GM18868 (cell line): Measurements from ENCODE around the gene TMTC1.

Experiments
- ATAC-seq: cut with Tn5 transposase; IDR thresholded peaks from one replicate; pipeline ENCODE4 v1.9.1; 2021; ENCODE audit warnings: mild to moderate bottlenecking, moderate library complexity; ENCODE audit not compliant: unreplicated experiment

TMTC1 gene

GRCh38 chr12:29741342-29742241 is 42.1 kb downstream of the TMTC1 start:
- ATAC-seq, result no peak

GRCh38 chr12:29739279-29739991 is 44.3 kb downstream of the TMTC1 start:
- no peak for ATAC-seq

- ATAC-seq, result no peak
Measured at GRCh38 chr12:29738365-29738764, 45.4 kb downstream of the TMTC1 start.

- ATAC-seq, result no peak
Measured at GRCh38 chr12:29737644-29738043, 46.1 kb downstream of the TMTC1 start.

- no peak for ATAC-seq
Measured at GRCh38 chr12:29735604-29736003, 48.1 kb downstream of the TMTC1 start.

GRCh38 chr12:29734734-29735133 is 49.0 kb downstream of the TMTC1 start:
- ATAC-seq, result no peak

- no peak for ATAC-seq
Measured at GRCh38 chr12:29734305-29734704, 49.4 kb downstream of the TMTC1 start.

GRCh38 chr12:29733501-29733900 is 50.2 kb downstream of the TMTC1 start:
- ATAC-seq, result no peak

- ATAC-seq, result peak; percentile 44
Measured at GRCh38 chr12:29733060-29733459, 50.7 kb downstream of the TMTC1 start.

GRCh38 chr12:29732593-29732992 is 51.1 kb downstream of the TMTC1 start:
- no peak for ATAC-seq

- no peak for ATAC-seq
Measured at GRCh38 chr12:29732191-29732590, 51.6 kb downstream of the TMTC1 start.

- ATAC-seq, result no peak
Measured at GRCh38 chr12:29731591-29731990, 52.2 kb downstream of the TMTC1 start.

- ATAC-seq, result no peak
Measured at GRCh38 chr12:29730481-29730880, 53.3 kb downstream of the TMTC1 start.

- no peak for ATAC-seq
Measured at GRCh38 chr12:29728030-29728429, 55.7 kb downstream of the TMTC1 start.

GRCh38 chr12:29726741-29727348 is 56.9 kb downstream of the TMTC1 start:
- ATAC-seq, result no peak

GRCh38 chr12:29726321-29726692 is 57.4 kb downstream of the TMTC1 start:
- peak; percentile 12 for ATAC-seq

- peak; percentile 81 for ATAC-seq
Measured at GRCh38 chr12:29725587-29726320, 58.0 kb downstream of the TMTC1 start.

- no peak for ATAC-seq
Measured at GRCh38 chr12:29722164-29722563, 61.6 kb downstream of the TMTC1 start.

GRCh38 chr12:29719381-29719780 is 64.4 kb downstream of the TMTC1 start:
- ATAC-seq, result no peak

- ATAC-seq, result no peak
Measured at GRCh38 chr12:29717540-29718100, 66.1 kb downstream of the TMTC1 start.

GRCh38 chr12:29714966-29715365 is 68.8 kb downstream of the TMTC1 start:
- ATAC-seq, result no peak
